Esophagus squamous epithelium (tissue), 5 donors: ENCODE results near the gene CES1. TPM values are rescaled to one million over a fixed set of nuclear protein-coding genes. Genes with fewer than 3 reads are reported as not detected.

Experiments used
- DNase-seq: peaks from one replicate; lab custom pipeline; 2025; lab: John Stamatoyannopoulos, UW
- H3K27ac ChIP-seq, 4 donors: fragments of 200-600 bp; sonication (generic); one replicate each; pipeline ENCODE4 v1.5.1; 2016 to 2019; ENCODE audit warnings: mild to moderate bottlenecking in 1 of 4
- H3K27me3 ChIP-seq, 4 donors: fragments of 200-600 bp; sonication (generic); 1 replicate in 3 of 4; 2 replicates in 1 of 4; pipeline versions ENCODE4 v1.5.1 to v1.6.0; 2017 to 2021; ENCODE audit warnings: antibody characterized with exemption in 1 of 4
- H3K36me3 ChIP-seq, 3 donors: fragments of 200-600 bp; sonication (generic); one replicate each; pipeline ENCODE4 v1.5.1; 2016 to 2019
- H3K4me1 ChIP-seq, 3 donors: fragments of 200-600 bp; sonication (generic); one replicate each; pipeline ENCODE4 v1.5.1; 2017 to 2019
- H3K4me3 ChIP-seq, 4 donors: fragments of 200-600 bp; sonication (generic); 1 replicate in 3 of 4; 2 replicates in 1 of 4; pipeline ENCODE4 v1.5.1; 2016 to 2019; ENCODE audit warnings: mild to moderate bottlenecking in 2 of 4, moderate library complexity in 1 of 4
- H3K9me3 ChIP-seq, 3 donors: fragments of 200-600 bp; sonication (generic); one replicate each; pipeline ENCODE4 v1.5.1; 2016 to 2019
- CTCF ChIP-seq, 6 experiments: fragments of 450-650 bp in 4 of 6; fragments of 200-600 bp in 2 of 6; sonication (generic) in 2 of 6; IDR thresholded peaks; one replicate each; pipeline ENCODE4 v1.5.1; 2016 to 2019; ENCODE audit warnings: antibody characterized with exemption in 6 of 6, mild to moderate bottlenecking in 4 of 6, moderate library complexity in 4 of 6
- POLR2A ChIP-seq, 4 donors: fragments of 450-650 bp; IDR thresholded peaks; one replicate each; pipeline ENCODE4 v1.6.1; 2017; ENCODE audit warnings: antibody characterized with exemption in 4 of 4, mild to moderate bottlenecking in 4 of 4, moderate library complexity in 3 of 4
- WGBS, 2 donors: methylation state at CpG; one replicate each; pipeline ENCODE4 v1.1.5; 2018; 5-methylcytosine and 5-hydroxymethylcytosine counted together
- intact Hi-C: fragments of 100-400 bp; cut with DNase I; formaldehyde crosslinking; loops from one replicate; pipeline ENCODE4 v1.15.0; 2022
- total RNA-seq, 4 donors: library from RNA; depleted of rRNA; stranded (reverse); fragments of >200 nt; gene quantifications; one replicate each; pipeline ENCODE4 v1.1.0, GENCODE V29; 2016
- donor health status: DM: yes; HTN: yes; CAD: no.

Gene CES1
- total RNA-seq, 4 donors from 2014 or later: 0.88 to 181 (median 6.7) TPM

GRCh38 chr16:55856950-55857349 lies 24.1 kb upstream of the CES1 start:
- Histone ChIP-seq H3K36me3 (no peaks in the 10 kb centered on the region), H3K4me1 (no peaks in the 10 kb centered on the region), H3K9me3 (no peaks in the 10 kb centered on the region), H3K27ac (no peak overlapping the region), H3K27me3 (peaks cover 0 to 19% (median 0%) of the 10 kb centered on the region in 4 donors), H3K4me3 (no peak overlapping the region)
- WGBS, 2 donors: 76 to 83% methylated on average over 3 of the region's 3 CpGs
- TF ChIP-seq POLR2A (IDR thresholded peaks at IDR 0.05) (no peak), CTCF (IDR thresholded peaks at IDR 0.05) (peak in 1 of 6 experiments; percentile 5)
- DNase-seq: no peak
- intact Hi-C loops: no loop called here

- intact Hi-C loops: no loop called here
- TF ChIP-seq POLR2A (IDR thresholded peaks at IDR 0.05) (no peak), CTCF (IDR thresholded peaks at IDR 0.05) (no peak)
- Histone ChIP-seq H3K36me3 (no peaks in the 10 kb centered on the region), H3K4me1 (no peaks in the 10 kb centered on the region), H3K9me3 (no peaks in the 10 kb centered on the region), H3K27ac (no peak overlapping the region), H3K27me3 (peaks cover 0 to 34% (median 0%) of the 10 kb centered on the region in 4 donors), H3K4me3 (no peak overlapping the region)
- no peak for DNase-seq
- WGBS, 2 donors: 46 to 50% methylated on average over 3 of the region's 3 CpGs
These were observed 20.2 kb upstream of the CES1 start for GRCh38 chr16:55853114-55853513.

GRCh38 chr16:55849536-55849935 lies 16.6 kb upstream of the CES1 start:
- Histone ChIP-seq H3K4me3 (no peak overlapping the region), H3K27me3 (peaks cover 0 to 67% (median 0%) of the 10 kb centered on the region in 4 donors), H3K9me3 (no peaks in the 10 kb centered on the region), H3K27ac (no peak overlapping the region), H3K36me3 (no peaks in the 10 kb centered on the region), H3K4me1 (no peaks in the 10 kb centered on the region)
- intact Hi-C loops: loop anchor here (10.0 kb wide), 1 partner anchor 385 kb away; no protein-coding TSS in a partner anchor
- 85% methylated on average over 5 of the region's 13 CpGs; no CpG with 5 or more reads in 1 of the 2 donors for WGBS, 2 donors
- TF ChIP-seq CTCF (IDR thresholded peaks at IDR 0.05) (no peak), POLR2A (IDR thresholded peaks at IDR 0.05) (no peak)
- no peak for DNase-seq

GRCh38 chr16:55846598-55847346 lies 13.9 kb upstream of the CES1 start:
- 45 to 58% methylated on average over 11 of the region's 11 CpGs for WGBS, 2 donors
- Histone ChIP-seq H3K27ac (no peak overlapping the region), H3K9me3 (no peaks in the 10 kb centered on the region), H3K36me3 (no peaks in the 10 kb centered on the region), H3K27me3 (peaks cover 0 to 69% (median 0%) of the 10 kb centered on the region in 4 donors), H3K4me3 (no peak overlapping the region), H3K4me1 (no peaks in the 10 kb centered on the region)
- DNase-seq: no peak
- no peak for TF ChIP-seq POLR2A (IDR thresholded peaks at IDR 0.05)
- TF ChIP-seq CTCF (IDR thresholded peaks at IDR 0.05): no peak
- intact Hi-C loops: loop anchor here (10.0 kb wide), 1 partner anchor 382 kb away; no protein-coding TSS in a partner anchor

- intact Hi-C loops: loop anchor here (5.0 to 10.0 kb wide), 2 partner anchors 131 to 378 kb away; no protein-coding TSS in a partner anchor
- TF ChIP-seq CTCF (IDR thresholded peaks at IDR 0.05) (peak in 1 of 6 experiments; percentile 4), POLR2A (IDR thresholded peaks at IDR 0.05) (no peak)
- H3K4me3 ChIP-seq: no peak overlapping the region
- no peak for DNase-seq
- H3K9me3 ChIP-seq: no peaks in the 10 kb centered on the region
- H3K27ac ChIP-seq: no peak overlapping the region
- H3K4me1 ChIP-seq: peaks cover 0 to 8% (median 4%) of the 10 kb centered on the region in 3 donors
- peaks cover 0 to 42% (median 0%) of the 10 kb centered on the region in 4 donors for H3K27me3 ChIP-seq
- H3K36me3 ChIP-seq: no peaks in the 10 kb centered on the region
- WGBS, 2 donors: 43 to 47% methylated on average over 2 of the region's 2 CpGs
These were observed 10.2 kb upstream of the CES1 start for GRCh38 chr16:55843105-55843395.
